GM10248 (cell line): ENCODE data around the gene DNM3.

Experiments
- CTCF ChIA-PET: fragments of 300-600 bp; sonication (Branson Sonifier 250); formaldehyde crosslinking; extraction: SDS; loops from one replicate; lab custom pipeline; 2021; ENCODE audit warnings: antibody characterized with exemption; lab: Yijun Ruan, JAX
- POLR2A ChIA-PET: fragments of 350-650 bp; sonication (Branson Sonifier 250); formaldehyde crosslinking; extraction: SDS; loops from one replicate; lab custom pipeline; 2020; ENCODE audit warnings: antibody characterized with exemption; lab: Yijun Ruan, JAX
- DNase-seq: peaks from one replicate; pipeline ENCODE4 v3.0.0; 2012; ENCODE audit errors: extremely low spot score
- TF ChIP-seq, protein P1 (sequence below): IDR thresholded peaks from 2 replicates; pipeline ENCODE4 v1.5.1; 2012; ENCODE audit warnings: mild to moderate bottlenecking, low read depth; ENCODE audit errors: extremely low read depth, missing control alignments, control extremely low read depth

DNM3 gene

GRCh38 chr1:171969226-171969625 lies 127.9 kb downstream of the DNM3 start:
- CTCF ChIA-PET: interaction anchor here (0.7 to 1.8 kb wide), 4 partner anchors 8 to 18 kb away, joined by 3 to 7 read pairs (median 4); no protein-coding TSS in a partner anchor
- no peak for DNase-seq
- TF ChIP-seq, protein P1, sequence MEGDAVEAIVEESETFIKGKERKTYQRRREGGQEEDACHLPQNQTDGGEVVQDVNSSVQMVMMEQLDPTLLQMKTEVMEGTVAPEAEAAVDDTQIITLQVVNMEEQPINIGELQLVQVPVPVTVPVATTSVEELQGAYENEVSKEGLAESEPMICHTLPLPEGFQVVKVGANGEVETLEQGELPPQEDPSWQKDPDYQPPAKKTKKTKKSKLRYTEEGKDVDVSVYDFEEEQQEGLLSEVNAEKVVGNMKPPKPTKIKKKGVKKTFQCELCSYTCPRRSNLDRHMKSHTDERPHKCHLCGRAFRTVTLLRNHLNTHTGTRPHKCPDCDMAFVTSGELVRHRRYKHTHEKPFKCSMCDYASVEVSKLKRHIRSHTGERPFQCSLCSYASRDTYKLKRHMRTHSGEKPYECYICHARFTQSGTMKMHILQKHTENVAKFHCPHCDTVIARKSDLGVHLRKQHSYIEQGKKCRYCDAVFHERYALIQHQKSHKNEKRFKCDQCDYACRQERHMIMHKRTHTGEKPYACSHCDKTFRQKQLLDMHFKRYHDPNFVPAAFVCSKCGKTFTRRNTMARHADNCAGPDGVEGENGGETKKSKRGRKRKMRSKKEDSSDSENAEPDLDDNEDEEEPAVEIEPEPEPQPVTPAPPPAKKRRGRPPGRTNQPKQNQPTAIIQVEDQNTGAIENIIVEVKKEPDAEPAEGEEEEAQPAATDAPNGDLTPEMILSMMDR: no peak
- POLR2A ChIA-PET: no interaction called here

DNA sequence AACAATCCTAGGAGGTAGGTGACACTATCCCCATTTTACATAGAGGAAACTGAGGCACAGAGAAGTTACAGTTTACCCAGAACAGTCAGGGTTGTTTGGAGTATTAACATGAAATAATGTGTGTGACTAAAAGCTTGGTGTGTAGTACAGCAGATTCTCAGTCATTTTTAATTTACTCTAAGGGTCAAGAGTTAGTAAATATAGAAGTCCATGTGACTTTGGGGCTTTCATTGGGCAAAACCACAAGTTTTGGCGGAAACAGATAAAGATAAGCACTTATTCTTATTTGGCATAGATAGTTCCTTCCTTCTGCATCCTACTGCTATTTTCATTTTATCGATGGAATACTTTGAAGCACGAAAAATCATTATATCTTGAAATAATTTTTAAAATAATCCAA lies 128.5 kb downstream of the DNM3 start:
- CTCF ChIA-PET: interaction anchor here (0.7 to 1.8 kb wide), 4 partner anchors 9 to 16 kb away, joined by 3 to 7 read pairs (median 4); no protein-coding TSS in a partner anchor

GRCh38 chr1:171972846-171973245 lies 131.5 kb downstream of the DNM3 start:
- TF ChIP-seq, protein P1: no peak
- POLR2A ChIA-PET: no interaction called here
- CTCF ChIA-PET: no interaction called here
- no peak for DNase-seq

More for the DNA sequence above, 128.5 kb downstream of the DNM3 start:
- POLR2A ChIA-PET: no interaction called here
- TF ChIP-seq, protein P1: no peak
- no peak for DNase-seq

- TF ChIP-seq, protein P1: no peak
- ChIA-PET POLR2A (no interaction called here), CTCF (no interaction called here)
Measured at GRCh38 chr1:171973421-171973820, 132.1 kb downstream of the DNM3 start.

GRCh38 chr1:171981303-171981702 lies 140.0 kb downstream of the DNM3 start:
- POLR2A ChIA-PET: no interaction called here
- TF ChIP-seq, protein P1: no peak
- no peak for DNase-seq
- CTCF ChIA-PET: interaction anchor here (1.4 to 8.5 kb wide), 2 partner anchors 8 to 179 kb away, joined by 4 to 171 read pairs; no protein-coding TSS in a partner anchor

More at GRCh38 chr1:171973421-171973820, 132.1 kb downstream of the DNM3 start:
- DNase-seq: no peak

GRCh38 chr1:171983584-171983983 lies 142.3 kb downstream of the DNM3 start:
- ChIA-PET POLR2A (no interaction called here), CTCF (interaction anchor here (0.7 to 8.5 kb wide), 11 partner anchors 13 to 499 kb away, joined by 3 to 171 read pairs (median 4); no protein-coding TSS in a partner anchor)
- DNase-seq: no peak
- TF ChIP-seq, protein P1: peak; percentile 26
